HepG2 (cell line): Measurements from ENCODE around the gene ZFYVE28.

Experiments
- ARID2 ChIP-seq: sonication (generic); formaldehyde crosslinking; IDR thresholded peaks from 2 replicates; pipeline ENCODE4 v1.8.1; 2022; ENCODE audit warnings: mild to moderate bottlenecking, missing genetic modification reagents, borderline replicate concordance
- CBFB ChIP-seq: sonication (generic); formaldehyde crosslinking; IDR thresholded peaks from 2 replicates; pipeline ENCODE4 v1.4.0; 2020; ENCODE audit warnings: missing genetic modification reagents
- CTCF ChIP-seq: sonication (generic); formaldehyde crosslinking; IDR thresholded peaks from 2 replicates; pipeline ENCODE4 v1.5.0; 2020; ENCODE audit warnings: mild to moderate bottlenecking, missing genetic modification reagents, moderate library complexity
- MYNN ChIP-seq: sonication (generic); formaldehyde crosslinking; IDR thresholded peaks from 2 replicates; pipeline ENCODE4 v1.4.0; 2020; ENCODE audit warnings: mild to moderate bottlenecking, low read depth, missing genetic modification reagents
- PCBP2 ChIP-seq: fragments of 200-400 bp; formaldehyde crosslinking; optimal IDR thresholded peaks from 2 replicates; pipeline ENCODE3; 2018; ENCODE audit warnings: low read length, low read depth; ENCODE audit not compliant: poor library complexity, severe bottlenecking
- SMC3 ChIP-seq: IDR thresholded peaks from 2 replicates; pipeline ENCODE4 v1.6.1; 2011; ENCODE audit warnings: low read length, improper control_type of control experiment
- YEATS2 ChIP-seq: sonication (generic); formaldehyde crosslinking; IDR thresholded peaks from 2 replicates; pipeline ENCODE4 v1.4.0; 2020; ENCODE audit warnings: missing genetic modification reagents, borderline replicate concordance
- ZFP90 ChIP-seq: sonication (generic); formaldehyde crosslinking; IDR thresholded peaks from 2 replicates; pipeline ENCODE4 v1.8.0; 2022; ENCODE audit warnings: missing genetic modification reagents, mild to moderate bottlenecking, inconsistent platforms, borderline replicate concordance

DNA sequence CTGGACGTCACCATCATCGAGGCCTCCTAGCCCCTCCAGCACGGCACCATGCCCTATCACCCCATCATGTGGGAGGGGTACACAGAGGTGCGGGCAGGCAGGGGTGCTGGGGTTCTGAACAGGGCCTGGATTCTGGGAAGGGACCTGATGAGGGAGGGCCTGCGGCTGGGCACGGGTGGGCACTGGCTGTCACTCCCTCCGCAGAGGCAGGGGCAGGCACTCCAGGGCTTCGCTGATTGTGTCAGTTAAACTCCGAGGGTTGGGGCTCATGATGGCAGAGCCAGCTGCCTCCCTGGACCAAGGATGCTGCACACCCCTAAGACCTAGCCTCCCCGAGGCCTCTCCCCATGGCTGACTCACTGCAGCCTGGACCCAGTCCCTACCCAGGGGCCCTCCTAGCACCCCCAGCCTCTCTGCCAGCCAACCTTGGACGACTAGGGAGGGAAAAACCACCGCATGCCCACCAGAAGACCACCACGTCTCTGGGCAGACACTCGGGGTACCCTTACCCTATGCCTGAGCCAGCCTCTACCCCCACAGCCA lies 45.9 kb downstream of the ZFYVE28 start:
- no peak for TF ChIP-seq SMC3
- TF ChIP-seq CBFB (CRISPR knock-in tag): no peak
- no peak for TF ChIP-seq CTCF
- no peak for TF ChIP-seq PCBP2
- no peak for TF ChIP-seq ZFP90 (CRISPR knock-in tag)
- no peak for TF ChIP-seq YEATS2 (CRISPR knock-in tag)
- no peak for TF ChIP-seq ARID2 (CRISPR knock-in tag)
- TF ChIP-seq MYNN (CRISPR knock-in tag): no peak
